PFSK-1 (cell line): ENCODE data around the gene ATRN.

Experiments used
- FOXP2 ChIP-seq: optimal IDR thresholded peaks from 2 replicates; pipeline ENCODE3; 2011; ENCODE audit warnings: borderline replicate concordance, control low read depth, inconsistent platforms; ENCODE audit not compliant: insufficient read depth; ENCODE audit errors: extremely low read length, extremely low read depth
- POLR2AphosphoS5 ChIP-seq: IDR thresholded peaks from 2 replicates; pipeline ENCODE4 v1.6.1; 2012; ENCODE audit warnings: low read depth, mild to moderate bottlenecking, control low read depth, low read length, moderate library complexity
- REST ChIP-seq, 2 experiments: IDR thresholded peaks; 2 replicates each; pipeline versions ENCODE4 v1.6.1 to v1.8.0; 2011 to 2012; ENCODE audit warnings: low read depth in 2 of 2, low read length in 2 of 2, control low read depth in 1 of 2, inconsistent platforms in 1 of 2, mild to moderate bottlenecking in 1 of 2, moderate library complexity in 1 of 2; ENCODE audit not compliant: insufficient read depth in 1 of 2
- SIN3A ChIP-seq: IDR thresholded peaks from 2 replicates; pipeline ENCODE4 v1.6.1; 2012; ENCODE audit warnings: mild to moderate bottlenecking, low read length, moderate library complexity, borderline replicate concordance; ENCODE audit not compliant: insufficient read depth
- TAF1 ChIP-seq: IDR thresholded peaks from 2 replicates; pipeline ENCODE4 v1.6.1; 2012; ENCODE audit warnings: low read length, control low read depth, borderline replicate concordance; ENCODE audit not compliant: insufficient read depth

ATRN gene

GRCh38 chr20:3616250-3616649 lies 145.4 kb downstream of the ATRN start:
- TF ChIP-seq TAF1 = no peak
- TF ChIP-seq POLR2AphosphoS5 = no peak
- no peak for TF ChIP-seq REST (IDR thresholded peaks at IDR 0.05; ENCODE audit: insufficient read depth in 1 of 2, low read depth in 2 of 2, low read length in 2 of 2)
- no peak for TF ChIP-seq FOXP2
- no peak for TF ChIP-seq SIN3A

GRCh38 chr20:3621111-3621510 lies 150.3 kb downstream of the ATRN start:
- TF ChIP-seq FOXP2 (no peak), REST (IDR thresholded peaks at IDR 0.05; ENCODE audit: insufficient read depth in 1 of 2, low read depth in 2 of 2, low read length in 2 of 2) (no peak), SIN3A (no peak), TAF1 (no peak), POLR2AphosphoS5 (no peak)

GRCh38 chr20:3622406-3622805 lies 151.6 kb downstream of the ATRN start:
- TF ChIP-seq SIN3A (no peak), REST (IDR thresholded peaks at IDR 0.05; ENCODE audit: insufficient read depth in 1 of 2, low read depth in 2 of 2, low read length in 2 of 2) (no peak), POLR2AphosphoS5 (no peak)

- no peak for TF ChIP-seq POLR2AphosphoS5
- TF ChIP-seq REST (IDR thresholded peaks at IDR 0.05; ENCODE audit: insufficient read depth in 1 of 2, low read depth in 2 of 2, low read length in 2 of 2) = no peak
- no peak for TF ChIP-seq FOXP2
- no peak for TF ChIP-seq TAF1
- no peak for TF ChIP-seq SIN3A
These were observed 156.7 kb downstream of the ATRN start for GRCh38 chr20:3627476-3627875.

- TF ChIP-seq FOXP2 = no peak
These were observed 157.9 kb downstream of the ATRN start for GRCh38 chr20:3628502-3629314.
